Duodenal mucosa (tissue), 2 donors: Measurements from ENCODE around the gene RHPN2.
"Not testable (repeated sequence)": the region's sequence is repeated elsewhere in the genome, so short reads cannot be mapped to it uniquely, and the experiment has no call there.

Experiments used
- H3K27ac ChIP-seq: one replicate; pipeline ENCODE4 v1.7.0; 2013; ENCODE audit warnings: low read depth, low read length
- H3K27me3 ChIP-seq, 2 donors: one replicate each; pipeline ENCODE4 v1.7.0; 2013; ENCODE audit warnings: low read length in 2 of 2, control low read depth in 1 of 2; ENCODE audit not compliant: insufficient read depth in 2 of 2, control insufficient read depth in 1 of 2
- H3K36me3 ChIP-seq, 2 donors: one replicate each; pipeline ENCODE4 v1.7.0; 2013; ENCODE audit warnings: low read length in 2 of 2, control low read depth in 1 of 2; ENCODE audit not compliant: insufficient read depth in 2 of 2, control insufficient read depth in 1 of 2
- H3K4me1 ChIP-seq, 2 donors: one replicate each; pipeline ENCODE4 v1.7.0; 2013; ENCODE audit warnings: low read length in 2 of 2, control low read depth in 1 of 2; ENCODE audit not compliant: insufficient read depth in 2 of 2, control insufficient read depth in 1 of 2
- H3K4me3 ChIP-seq, 2 donors: one replicate each; pipeline ENCODE4 v1.7.0; 2013; ENCODE audit warnings: low read length in 2 of 2, low read depth in 1 of 2
- H3K9ac ChIP-seq, 2 donors: one replicate each; pipeline ENCODE4 v1.7.0; 2013; ENCODE audit warnings: low read length in 2 of 2, low read depth in 1 of 2
- H3K9me3 ChIP-seq, 2 donors: one replicate each; pipeline ENCODE4 v1.7.0; 2013; ENCODE audit warnings: low read length in 2 of 2, control low read depth in 1 of 2; ENCODE audit not compliant: control insufficient read depth in 1 of 2

Gene RHPN2

DNA sequence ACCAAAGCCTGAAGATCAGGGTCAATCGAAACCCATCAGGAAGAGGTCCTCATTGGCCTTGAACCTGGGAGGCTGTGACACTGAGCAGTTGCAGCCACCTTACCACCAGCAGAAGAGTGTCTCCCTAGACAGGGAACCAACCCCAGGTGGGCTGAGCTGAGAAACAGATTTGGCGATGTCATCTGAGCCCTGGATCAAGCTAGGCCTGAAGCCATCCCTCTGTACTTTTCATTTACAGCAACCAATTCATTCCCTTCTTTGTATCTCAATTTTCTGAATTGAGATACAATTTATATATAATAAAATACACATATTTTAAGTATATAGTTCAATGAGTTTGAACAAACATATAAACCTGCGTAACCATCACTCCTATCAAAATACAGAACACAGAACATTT, 14.6 kb downstream of the RHPN2 start:
- Histone ChIP-seq H3K9ac (peak overlapping the region; percentile 28 to 70), H3K27me3 (no peaks in the 10 kb centered on the region), H3K4me1 (peaks cover 32 to 40% of the 10 kb centered on the region in 2 donors), H3K4me3 (no peak overlapping the region), H3K9me3 (no peaks in the 10 kb centered on the region), H3K36me3 (no peaks in the 10 kb centered on the region), H3K27ac (peak overlapping the region; percentile 79)

DNA sequence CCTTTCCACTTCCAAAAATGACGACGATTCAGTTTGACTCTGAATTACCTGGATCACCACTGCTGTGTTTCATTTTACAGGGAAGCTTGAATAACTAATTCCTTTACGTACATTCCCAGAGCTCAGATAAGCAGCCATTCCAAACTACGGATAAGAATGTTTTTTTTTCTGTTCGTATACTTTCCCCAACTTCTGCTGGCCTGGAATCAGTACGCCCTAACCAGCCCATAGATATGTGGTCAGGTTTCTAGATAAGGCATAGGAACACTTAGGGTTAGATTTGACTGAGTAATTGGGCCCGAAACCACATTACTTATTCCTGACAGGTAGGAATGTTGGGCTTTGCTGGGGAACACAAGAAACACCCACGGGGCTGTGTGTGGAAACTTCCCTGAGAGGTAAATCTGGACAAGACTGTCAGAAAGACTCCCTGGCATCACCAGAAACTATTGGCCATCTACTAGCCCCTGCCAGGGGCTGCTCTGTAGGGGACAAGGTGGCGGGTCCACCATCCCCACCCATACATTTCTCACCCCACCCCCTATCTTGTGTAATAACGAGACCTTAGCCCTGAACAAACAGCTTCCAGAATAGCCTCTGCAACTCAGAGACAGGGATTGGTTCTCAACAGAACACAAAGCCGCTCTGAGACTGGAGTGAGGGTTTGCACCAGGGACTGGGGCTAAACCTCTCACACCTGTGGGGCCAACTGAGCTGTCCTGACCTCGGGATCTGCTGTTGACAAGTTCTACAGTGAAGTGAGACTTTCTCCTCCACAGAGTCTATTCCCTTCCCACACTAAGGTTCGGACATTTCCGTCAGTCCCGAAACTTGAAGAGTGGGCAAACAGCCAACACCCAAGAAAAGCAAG, 15.6 kb downstream of the RHPN2 start:
- H3K27me3 ChIP-seq, result no peaks in the 10 kb centered on the region
- H3K36me3 ChIP-seq, result no peaks in the 10 kb centered on the region
- H3K4me3 ChIP-seq, result peak overlapping the region in 1 of 2 donors; percentile 13
- peak overlapping the region; percentile 28 to 70 for H3K9ac ChIP-seq
- H3K27ac ChIP-seq, result peak overlapping the region; percentile 79
- peaks cover 24 to 41% of the 10 kb centered on the region in 2 donors for H3K4me1 ChIP-seq
- no peaks in the 10 kb centered on the region for H3K9me3 ChIP-seq

DNA sequence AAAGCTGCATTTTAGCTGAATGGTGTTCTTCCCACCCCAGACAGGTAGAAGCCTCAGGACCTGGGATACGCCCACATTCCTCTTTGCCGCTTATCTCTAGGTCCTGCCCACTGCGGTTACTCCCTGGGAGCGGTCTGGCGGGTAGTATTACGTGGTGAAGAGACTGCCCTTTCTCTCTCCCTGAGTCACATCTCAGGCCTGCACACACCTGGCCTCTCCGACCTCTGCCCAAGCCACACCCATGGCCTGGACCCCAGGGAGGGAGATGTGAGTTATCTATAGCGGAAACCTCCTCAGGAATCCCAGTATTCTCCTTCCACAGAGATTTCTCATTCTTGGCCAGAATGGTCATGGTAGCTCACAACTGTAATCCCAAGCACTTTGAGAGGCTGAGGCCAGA, 17.3 kb downstream of the RHPN2 start:
- Histone ChIP-seq H3K27ac (peak overlapping the region; percentile 81), H3K9ac (peak overlapping the region in 1 of 2 donors; percentile 26), H3K4me1 (peaks cover 27 to 48% of the 10 kb centered on the region in 2 donors), H3K36me3 (no peaks in the 10 kb centered on the region), H3K27me3 (no peaks in the 10 kb centered on the region), H3K4me3 (no peak overlapping the region), H3K9me3 (no peaks in the 10 kb centered on the region)

DNA sequence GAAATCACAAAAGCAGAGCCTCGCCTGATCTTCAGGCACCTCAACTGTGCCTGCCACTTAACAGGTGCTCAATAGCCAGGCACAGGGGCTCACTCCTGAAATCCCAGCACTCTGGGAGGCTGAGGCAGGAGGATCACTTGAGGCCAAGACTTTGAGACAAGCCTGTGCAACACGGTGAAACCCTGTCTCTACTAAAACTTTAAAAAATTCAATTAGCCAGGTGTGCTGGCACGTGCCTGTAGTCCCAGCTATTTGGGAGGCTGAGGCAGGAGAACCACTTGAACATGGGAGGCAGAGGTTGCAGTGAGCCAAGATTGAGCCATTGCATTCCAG, 22.9 kb downstream of the RHPN2 start:
- not testable (repeated sequence) for H3K36me3 ChIP-seq, H3K27me3 ChIP-seq, H3K4me3 ChIP-seq, H3K9me3 ChIP-seq
- peak overlapping the region; percentile 63 to 75 for H3K9ac ChIP-seq
- peak overlapping the region; percentile 84 for H3K27ac ChIP-seq
- H3K4me1 ChIP-seq, result peaks cover 35 to 54% of the 10 kb centered on the region in 2 donors

DNA sequence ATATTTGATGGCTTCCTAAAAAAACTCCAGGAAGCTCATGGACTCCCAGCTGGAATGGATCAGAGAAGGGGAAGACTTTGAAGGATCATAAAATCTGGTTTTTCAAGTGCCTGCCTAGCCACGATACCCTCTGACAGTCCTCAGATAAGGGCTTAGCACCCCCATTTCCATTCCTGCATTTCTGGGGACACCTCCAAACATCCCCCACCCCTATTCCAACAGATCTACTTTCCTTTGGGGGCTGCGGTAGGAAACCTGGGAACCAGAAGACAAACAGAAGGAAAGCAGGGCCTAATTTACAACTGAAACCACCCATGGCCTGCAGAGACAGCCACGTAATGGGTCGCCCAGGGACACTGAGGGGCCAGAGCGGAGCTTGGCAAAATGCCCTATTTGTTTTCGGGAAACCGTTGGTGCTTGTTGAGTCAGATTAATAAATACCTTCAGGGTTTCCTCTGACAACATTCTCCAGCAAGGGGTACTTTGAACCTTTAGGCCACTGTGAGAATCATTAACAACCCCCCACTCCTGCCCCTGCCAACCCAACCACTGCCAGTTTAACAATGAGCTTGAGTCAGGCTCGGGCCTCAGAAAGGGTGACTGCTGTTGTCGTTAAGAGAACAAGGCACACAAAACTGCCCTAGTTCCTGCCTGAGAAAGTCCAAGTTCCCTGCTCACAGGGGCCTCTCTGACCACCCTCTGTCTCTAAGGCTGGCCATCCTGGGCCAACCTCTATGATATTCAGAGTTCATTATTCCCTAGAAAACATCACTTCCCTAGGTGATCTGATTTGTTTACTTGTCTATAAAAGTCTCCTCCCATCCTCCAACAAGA, 23.5 kb downstream of the RHPN2 start:
- no peaks in the 10 kb centered on the region for H3K36me3 ChIP-seq
- no peaks in the 10 kb centered on the region for H3K9me3 ChIP-seq
- peak overlapping the region; percentile 63 to 75 for H3K9ac ChIP-seq
- peaks cover 35 to 48% of the 10 kb centered on the region in 2 donors for H3K4me1 ChIP-seq
- H3K27ac ChIP-seq, result peak overlapping the region; percentile 84
- no peaks in the 10 kb centered on the region for H3K27me3 ChIP-seq
- no peak overlapping the region for H3K4me3 ChIP-seq

DNA sequence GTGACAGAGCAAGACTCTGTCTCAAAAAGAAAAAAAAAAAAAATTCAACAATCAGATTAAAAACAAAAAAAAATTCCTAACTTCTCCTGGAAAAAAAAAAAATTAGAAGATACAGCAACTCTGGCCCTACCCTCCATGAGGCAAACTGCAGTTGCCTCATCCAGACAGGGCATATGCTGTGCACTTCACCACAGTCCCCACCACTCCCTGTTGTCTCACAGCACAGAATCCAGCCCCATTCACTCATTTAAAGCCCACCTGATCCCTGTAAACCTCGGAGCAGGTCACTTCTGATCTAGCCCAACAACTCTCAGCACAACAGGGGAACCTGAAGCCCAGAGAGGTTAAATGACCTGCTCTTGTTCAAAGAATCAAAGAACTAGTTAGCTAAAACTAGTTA, 24.9 kb downstream of the RHPN2 start:
- no peak overlapping the region for H3K4me3 ChIP-seq
- H3K9ac ChIP-seq, result no peak overlapping the region
- H3K4me1 ChIP-seq, result peaks cover 35 to 43% of the 10 kb centered on the region in 2 donors
- H3K27me3 ChIP-seq, result no peaks in the 10 kb centered on the region
- no peaks in the 10 kb centered on the region for H3K36me3 ChIP-seq
- no peak overlapping the region for H3K27ac ChIP-seq
- no peaks in the 10 kb centered on the region for H3K9me3 ChIP-seq

DNA sequence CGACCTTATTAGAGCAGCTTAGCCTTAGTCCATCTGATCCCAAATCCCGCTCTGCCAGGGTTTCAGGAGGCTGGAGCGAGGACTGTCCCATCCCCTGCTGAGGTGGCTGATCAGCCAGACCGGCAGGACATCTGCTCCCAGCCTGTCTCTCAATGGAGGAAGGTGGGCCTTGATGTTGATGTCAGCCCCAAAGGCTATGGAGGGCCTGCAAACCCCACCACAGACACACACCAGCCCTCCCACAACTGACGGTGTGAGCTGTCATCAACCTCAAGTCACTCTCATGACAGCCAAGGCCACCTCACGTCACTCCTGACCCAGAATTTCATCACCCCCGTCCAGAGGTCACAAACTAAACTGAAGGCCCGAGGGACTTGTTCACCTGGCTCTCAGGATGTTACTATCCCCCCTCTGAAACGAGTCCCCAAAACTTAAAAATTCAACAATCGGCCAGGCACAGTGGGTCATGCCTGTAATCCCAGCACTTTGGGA, 25.5 kb downstream of the RHPN2 start:
- Histone ChIP-seq H3K27me3 (no peaks in the 10 kb centered on the region), H3K4me3 (no peak overlapping the region), H3K36me3 (no peaks in the 10 kb centered on the region), H3K4me1 (peaks cover 35 to 43% of the 10 kb centered on the region in 2 donors), H3K9ac (peak overlapping the region in 1 of 2 donors; percentile 7), H3K9me3 (no peaks in the 10 kb centered on the region), H3K27ac (no peak overlapping the region)

DNA sequence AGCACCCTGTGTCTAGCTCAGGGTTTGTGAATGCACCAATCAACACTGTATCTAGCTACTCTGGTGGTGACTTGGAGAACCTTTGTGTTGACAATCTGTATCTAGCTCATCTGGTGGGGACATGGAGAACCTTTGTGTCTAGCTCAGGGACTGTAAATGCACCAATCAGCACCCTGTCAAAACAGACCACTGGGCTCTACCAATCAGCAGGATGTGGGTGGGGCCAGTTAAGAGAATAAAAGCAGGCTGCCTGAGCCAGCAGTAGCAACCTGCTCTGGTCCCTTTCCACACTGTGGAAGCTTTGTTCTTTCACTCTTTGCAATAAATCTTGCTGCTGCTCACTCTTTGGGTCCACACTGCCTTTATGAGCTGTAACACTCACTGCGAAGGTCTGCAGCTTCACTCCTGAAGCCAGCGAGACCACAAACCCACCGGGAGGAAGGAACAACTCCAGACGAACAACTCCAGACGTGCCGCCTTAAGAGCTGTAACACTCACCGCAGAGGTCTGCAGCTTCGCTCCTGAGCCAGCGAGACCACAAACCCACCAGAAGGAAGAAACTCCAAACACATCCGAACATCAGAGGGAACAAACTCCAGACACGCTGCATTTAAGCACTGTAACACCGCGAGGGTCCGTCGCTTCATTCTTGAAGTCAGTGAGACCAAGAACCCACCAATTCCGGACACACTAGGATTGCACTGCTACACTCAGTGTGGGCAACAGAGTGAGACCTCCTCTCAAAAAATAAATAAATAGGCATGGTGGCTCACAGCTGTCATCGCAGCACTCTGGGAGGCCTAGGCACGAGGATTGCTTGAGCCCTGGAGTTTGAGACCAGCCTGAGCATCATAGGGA, 27.3 kb downstream of the RHPN2 start:
- H3K4me1 ChIP-seq, result peaks cover 35 to 37% of the 10 kb centered on the region in 2 donors
- H3K36me3 ChIP-seq, H3K27me3 ChIP-seq, H3K27ac ChIP-seq, H3K9ac ChIP-seq, H3K9me3 ChIP-seq, H3K4me3 ChIP-seq: not testable (repeated sequence)

DNA sequence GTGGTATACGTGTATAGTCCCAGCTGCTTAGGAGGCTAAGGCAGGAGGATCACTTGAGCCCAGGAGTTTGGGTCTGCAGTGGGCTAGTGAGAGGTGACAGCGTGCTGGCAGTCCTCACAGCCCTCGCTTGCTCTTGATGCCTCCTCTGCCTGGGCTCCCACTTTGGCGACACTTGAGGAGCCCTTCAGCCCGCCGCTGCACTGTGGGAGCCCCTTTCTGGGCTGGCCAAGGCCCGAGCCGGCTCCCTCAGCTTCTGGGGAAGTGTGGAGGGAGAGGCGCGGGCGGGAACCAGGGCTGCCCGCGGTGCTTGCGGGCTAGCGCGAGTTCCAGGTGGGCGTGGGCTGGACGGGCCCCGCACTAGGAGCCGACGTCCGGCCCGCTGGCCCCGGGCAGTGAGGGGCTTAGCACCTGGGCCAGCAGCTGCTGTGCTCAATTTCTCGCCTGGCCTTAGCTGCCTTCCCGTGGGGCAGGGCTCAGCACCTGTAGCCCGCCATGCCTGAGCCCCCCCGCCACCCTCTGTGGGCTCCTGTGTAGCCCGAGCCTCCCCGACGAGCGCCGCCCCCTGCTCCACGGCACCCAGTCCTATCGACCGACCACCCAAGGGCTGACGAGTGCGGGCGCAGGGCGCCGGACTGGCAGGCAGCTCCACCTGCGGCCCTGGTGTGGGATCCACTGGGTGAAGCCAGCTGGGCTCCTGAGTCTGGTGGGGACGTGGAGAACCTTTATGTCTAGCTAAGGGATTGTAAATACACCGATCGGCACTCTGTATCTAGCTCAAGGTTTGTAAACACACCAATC, 28.1 kb downstream of the RHPN2 start:
- H3K4me1 ChIP-seq, result peaks cover 27 to 29% of the 10 kb centered on the region in 2 donors
- H3K4me3 ChIP-seq, H3K9ac ChIP-seq, H3K27me3 ChIP-seq, H3K36me3 ChIP-seq, H3K9me3 ChIP-seq, H3K27ac ChIP-seq: not testable (repeated sequence)
